IMR-90 (cell line): Measurements from ENCODE around the gene SYPL1.

Source experiments
- BHLHE40 ChIP-seq: fragments of 150-350 bp; IDR thresholded peaks from 2 replicates; pipeline ENCODE4 v1.6.1; 2016; ENCODE audit warnings: mild to moderate bottlenecking, low read depth, low read length
- CEBPB ChIP-seq: IDR thresholded peaks from 2 replicates; pipeline ENCODE4 v1.6.1; 2012; ENCODE audit warnings: low read depth, low read length, improper control_type of control experiment
- ELK1 ChIP-seq: fragments of 150-350 bp; IDR thresholded peaks from 2 replicates; pipeline ENCODE4 v1.6.1; 2016; ENCODE audit warnings: low read depth, mild to moderate bottlenecking, low read length, moderate library complexity, borderline replicate concordance
- FOS ChIP-seq: fragments of 150-350 bp; IDR thresholded peaks from 2 replicates; pipeline ENCODE4 v1.6.1; 2016; ENCODE audit warnings: low read depth, low read length
- MXI1 ChIP-seq: IDR thresholded peaks from 2 replicates; pipeline ENCODE4 v1.6.1; 2012; ENCODE audit warnings: low read depth, mild to moderate bottlenecking, low read length, moderate library complexity, borderline replicate concordance
- NFE2L2 ChIP-seq: fragments of 150-350 bp; IDR thresholded peaks from 2 replicates; pipeline ENCODE4 v1.6.1; 2016; ENCODE audit warnings: low read depth, mild to moderate bottlenecking, low read length
- POLR2A ChIP-seq: IDR thresholded peaks from 2 replicates; pipeline ENCODE4 v1.6.1; 2012; ENCODE audit warnings: mild to moderate bottlenecking, low read depth, low read length
- RAD21 ChIP-seq: IDR thresholded peaks from 2 replicates; pipeline ENCODE4 v1.6.1; 2012; ENCODE audit warnings: low read length, improper control_type of control experiment
- RCOR1 ChIP-seq: IDR thresholded peaks from 2 replicates; pipeline ENCODE4 v1.6.1; 2012; ENCODE audit warnings: mild to moderate bottlenecking, low read length, improper control_type of control experiment; ENCODE audit not compliant: insufficient replicate concordance
- RFX5 ChIP-seq: IDR thresholded peaks from 2 replicates; pipeline ENCODE4 v1.8.0; 2012; ENCODE audit warnings: low read depth, mild to moderate bottlenecking, low read length, moderate library complexity
- SMC3 ChIP-seq: fragments of 150-350 bp; IDR thresholded peaks from 2 replicates; pipeline ENCODE4 v1.6.1; 2016; ENCODE audit warnings: low read depth, mild to moderate bottlenecking, antibody characterized with exemption, low read length, moderate library complexity
- TF ChIP-seq, protein P1 (sequence below): conservative IDR thresholded peaks from 2 replicates; pipeline ENCODE4 v1.5.1; 2012; ENCODE audit warnings: mild to moderate bottlenecking, low read depth, low read length, improper control_type of control experiment
- TF ChIP-seq, protein P2 (sequence below): fragments of 150-350 bp; IDR thresholded peaks from 2 replicates; pipeline ENCODE4 v1.6.1; 2017; ENCODE audit warnings: mild to moderate bottlenecking, antibody characterized with exemption, low read length, low read depth

DNA sequence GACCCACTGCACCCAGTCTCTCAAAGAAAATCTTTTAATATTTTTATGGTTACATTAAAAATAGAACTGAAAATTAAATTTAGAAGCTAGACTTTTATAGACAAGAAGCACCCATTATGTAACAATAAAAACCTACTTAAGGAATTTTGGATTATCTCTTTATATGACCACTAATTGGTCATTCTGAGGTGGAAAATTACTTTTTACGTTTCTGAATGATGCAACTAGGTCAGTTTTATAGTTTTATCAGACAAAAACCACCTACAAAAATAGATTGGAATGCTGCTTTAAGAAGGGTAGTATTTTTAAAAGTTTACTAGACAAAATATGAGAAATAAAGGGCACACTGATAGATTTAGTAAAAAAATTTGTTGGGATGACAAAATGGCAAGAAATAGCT lies 16.5 kb downstream of the SYPL1 start:
- TF ChIP-seq BHLHE40 (no peak), POLR2A (no peak), SMC3 (no peak), RAD21 (no peak), ELK1 (no peak), RFX5 (no peak), CEBPB (no peak), MXI1 (no peak), FOS (no peak), RCOR1 (no peak), NFE2L2 (no peak)
- TF ChIP-seq, protein P1, sequence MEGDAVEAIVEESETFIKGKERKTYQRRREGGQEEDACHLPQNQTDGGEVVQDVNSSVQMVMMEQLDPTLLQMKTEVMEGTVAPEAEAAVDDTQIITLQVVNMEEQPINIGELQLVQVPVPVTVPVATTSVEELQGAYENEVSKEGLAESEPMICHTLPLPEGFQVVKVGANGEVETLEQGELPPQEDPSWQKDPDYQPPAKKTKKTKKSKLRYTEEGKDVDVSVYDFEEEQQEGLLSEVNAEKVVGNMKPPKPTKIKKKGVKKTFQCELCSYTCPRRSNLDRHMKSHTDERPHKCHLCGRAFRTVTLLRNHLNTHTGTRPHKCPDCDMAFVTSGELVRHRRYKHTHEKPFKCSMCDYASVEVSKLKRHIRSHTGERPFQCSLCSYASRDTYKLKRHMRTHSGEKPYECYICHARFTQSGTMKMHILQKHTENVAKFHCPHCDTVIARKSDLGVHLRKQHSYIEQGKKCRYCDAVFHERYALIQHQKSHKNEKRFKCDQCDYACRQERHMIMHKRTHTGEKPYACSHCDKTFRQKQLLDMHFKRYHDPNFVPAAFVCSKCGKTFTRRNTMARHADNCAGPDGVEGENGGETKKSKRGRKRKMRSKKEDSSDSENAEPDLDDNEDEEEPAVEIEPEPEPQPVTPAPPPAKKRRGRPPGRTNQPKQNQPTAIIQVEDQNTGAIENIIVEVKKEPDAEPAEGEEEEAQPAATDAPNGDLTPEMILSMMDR = no peak
- TF ChIP-seq, protein P2, sequence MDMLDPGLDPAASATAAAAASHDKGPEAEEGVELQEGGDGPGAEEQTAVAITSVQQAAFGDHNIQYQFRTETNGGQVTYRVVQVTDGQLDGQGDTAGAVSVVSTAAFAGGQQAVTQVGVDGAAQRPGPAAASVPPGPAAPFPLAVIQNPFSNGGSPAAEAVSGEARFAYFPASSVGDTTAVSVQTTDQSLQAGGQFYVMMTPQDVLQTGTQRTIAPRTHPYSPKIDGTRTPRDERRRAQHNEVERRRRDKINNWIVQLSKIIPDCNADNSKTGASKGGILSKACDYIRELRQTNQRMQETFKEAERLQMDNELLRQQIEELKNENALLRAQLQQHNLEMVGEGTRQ = no peak
